ENCODE data around the gene QRICH1. TPM values are rescaled to one million over a fixed set of nuclear protein-coding genes. Genes with fewer than 3 reads are reported as not detected.
A peak's percentile ranks its signal among the peaks of the same experiment; 100 is the strongest.

Gene QRICH1
- total RNA-seq, 1 experiment from 2014 or later, result 151 TPM

GRCh38 chr3:49104052-49104426 lies 10.2 kb upstream of the QRICH1 start:
- TF ChIP-seq CTCF (conservative IDR thresholded peaks at IDR 0.05), result no peak
- no peaks in the 10 kb centered on the region for H3K27me3 ChIP-seq (ENCODE audit: insufficient read depth, low read length)
- no peak overlapping the region for H2AFZ ChIP-seq (ENCODE audit: low read length)
- H2BK120ac ChIP-seq (ENCODE audit: low read depth, low read length, poor library complexity, severe bottlenecking), result no peak overlapping the region
- H3T11ph ChIP-seq (ENCODE audit: low read length), result no peak overlapping the region
- no peak overlapping the region for H2BK5ac ChIP-seq (ENCODE audit: insufficient read length, low read length)
- peak overlapping the region; percentile 39; the same call in 1 of the 2 replicates for H3K14ac ChIP-seq (ENCODE audit: insufficient read depth, low read length)
- H3K9ac ChIP-seq (ENCODE audit: extremely low read depth, insufficient read length, low read length), result peak overlapping the region; percentile 89
- no peak for DNase-seq
- H3K79me2 ChIP-seq (ENCODE audit: insufficient read depth, low read length), result no peaks in the 10 kb centered on the region; the same call in 1 of the 2 replicates
- H3K27ac Mint-ChIP-seq, result peak overlapping the region; percentile 97 to 99 (median 99)
- no peaks in the 10 kb centered on the region; the same call in 1 of the 2 replicates for H3K27me3 Mint-ChIP-seq (ENCODE audit: low read depth)
- peaks cover 41 to 55% (median 52%) of the 10 kb centered on the region in 3 experiments for H3K36me3 Mint-ChIP-seq (ENCODE audit: insufficient read depth in 1 of 3, low read depth in 3 of 3)
- H3K18ac ChIP-seq (ENCODE audit: insufficient read length, low read depth, low read length), result no peak overlapping the region
- H3K9me3 ChIP-seq (ENCODE audit: control insufficient read depth, low read depth, low read length), result no peaks in the 10 kb centered on the region
- no peak overlapping the region for H4K91ac ChIP-seq (ENCODE audit: insufficient read length, low read depth, low read length)
- H2BK20ac ChIP-seq (ENCODE audit: low read depth, low read length, poor library complexity, severe bottlenecking), result no peak overlapping the region
- H3K4me2 ChIP-seq (ENCODE audit: insufficient read depth, insufficient read length, low read length), result peak overlapping the region; percentile 96
- H2BK12ac ChIP-seq (ENCODE audit: insufficient read length, low read depth, low read length), result no peak overlapping the region
- H2AK5ac ChIP-seq (ENCODE audit: insufficient read length, low read length), result no peak overlapping the region
- H3K4ac ChIP-seq (ENCODE audit: low read depth, low read length), result no peak overlapping the region
- H3K4me1 ChIP-seq (ENCODE audit: insufficient read depth, low read length), result peaks cover 3% of the 10 kb centered on the region; the same call in 1 of the 2 replicates
- WGBS (ENCODE audit: extremely low coverage, insufficient read length, low lambda C conversion rate), result no CpG with 5 or more reads among the region's 8 CpGs
- no peak overlapping the region for H4K8ac ChIP-seq (replicated peaks; ENCODE audit: insufficient read length, low read depth, low read length)
- no peaks in the 10 kb centered on the region for H4K20me1 ChIP-seq (ENCODE audit: control insufficient read depth, insufficient read depth, insufficient read length)
- no peak overlapping the region for H4K5ac ChIP-seq (ENCODE audit: insufficient read length, low read depth, low read length)
- H3K23ac ChIP-seq (ENCODE audit: insufficient read length, low read depth, low read length), result no peak overlapping the region
- H3K9me3 Mint-ChIP-seq, result no peaks in the 10 kb centered on the region
- H3K27ac ChIP-seq (ENCODE audit: insufficient read length, low read depth, low read length), result no peak overlapping the region
- peaks cover 12% of the 10 kb centered on the region for H3K23me2 ChIP-seq (ENCODE audit: insufficient read length, low read depth, low read length, poor library complexity, severe bottlenecking)
- H3K79me1 ChIP-seq (ENCODE audit: insufficient read depth, low read depth, low read length, poor library complexity, severe bottlenecking), result no peaks in the 10 kb centered on the region
- H3K4me1 Mint-ChIP-seq, result peaks cover 20 to 23% of the 10 kb centered on the region in 2 experiments
- peak overlapping the region; percentile 96 for H3K4me3 Mint-ChIP-seq
- no peak overlapping the region for H2BK15ac ChIP-seq (ENCODE audit: low read depth, low read length)
- no peak overlapping the region for H3K56ac ChIP-seq (ENCODE audit: insufficient read length, low read depth, low read length)
